CD4-positive, alpha-beta T cell treated with Interleukin-12 subunit alpha and Interleukin-12 subunit beta, for 1 hour (primary cell): ENCODE measurements around the gene ARHGAP21.
"Not testable (repeated sequence)": the region's sequence is repeated elsewhere in the genome, so short reads cannot be mapped to it uniquely, and the experiment has no call there.

Source experiments
- DNase-seq: peaks from one replicate; pipeline ENCODE4 v3.0.0-alpha.2; 2020

Gene ARHGAP21

DNA sequence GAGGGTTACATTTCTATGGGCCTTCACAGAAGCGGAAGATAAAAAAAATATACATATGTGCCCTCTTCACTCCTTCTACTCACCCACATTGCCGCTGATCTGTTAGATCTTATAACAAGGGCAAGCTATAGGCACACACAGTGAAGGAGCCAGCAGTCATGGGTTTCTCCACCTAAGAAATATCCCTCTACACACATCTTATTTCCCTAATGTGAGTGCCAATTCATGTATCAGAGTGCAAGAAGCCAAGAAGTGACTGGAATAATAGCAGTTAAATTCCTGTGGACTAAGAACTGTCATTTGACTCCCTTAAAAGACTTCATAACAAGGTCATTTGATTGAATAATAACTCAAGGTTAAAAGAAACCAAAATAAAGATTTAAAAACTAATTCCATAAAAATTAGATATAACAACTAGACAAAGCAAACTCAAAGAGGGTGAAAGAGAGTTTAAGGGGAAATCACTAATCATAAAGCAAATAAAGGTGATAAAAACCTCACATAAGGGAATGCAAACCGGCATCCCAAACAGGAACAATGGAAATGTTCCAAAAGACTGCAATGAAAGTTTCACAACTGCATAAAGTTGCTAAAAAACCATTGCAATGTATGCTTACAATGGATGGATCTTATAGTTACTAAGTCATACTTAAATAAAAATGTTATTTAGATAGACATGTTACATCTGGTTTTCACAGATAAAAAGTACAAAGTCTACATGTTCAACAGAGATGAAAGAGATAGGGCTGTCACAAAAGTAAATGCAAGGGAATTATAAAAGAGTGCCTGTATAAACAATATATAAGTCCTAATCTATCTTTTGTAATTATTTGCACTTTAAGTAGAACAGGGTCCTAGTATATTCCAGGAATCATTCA, 42.8 kb downstream of the ARHGAP21 start:
- DNase-seq: no peak

- no peak for DNase-seq
Measured at GRCh38 chr10:24678757-24679156, 44.9 kb downstream of the ARHGAP21 start.

DNA sequence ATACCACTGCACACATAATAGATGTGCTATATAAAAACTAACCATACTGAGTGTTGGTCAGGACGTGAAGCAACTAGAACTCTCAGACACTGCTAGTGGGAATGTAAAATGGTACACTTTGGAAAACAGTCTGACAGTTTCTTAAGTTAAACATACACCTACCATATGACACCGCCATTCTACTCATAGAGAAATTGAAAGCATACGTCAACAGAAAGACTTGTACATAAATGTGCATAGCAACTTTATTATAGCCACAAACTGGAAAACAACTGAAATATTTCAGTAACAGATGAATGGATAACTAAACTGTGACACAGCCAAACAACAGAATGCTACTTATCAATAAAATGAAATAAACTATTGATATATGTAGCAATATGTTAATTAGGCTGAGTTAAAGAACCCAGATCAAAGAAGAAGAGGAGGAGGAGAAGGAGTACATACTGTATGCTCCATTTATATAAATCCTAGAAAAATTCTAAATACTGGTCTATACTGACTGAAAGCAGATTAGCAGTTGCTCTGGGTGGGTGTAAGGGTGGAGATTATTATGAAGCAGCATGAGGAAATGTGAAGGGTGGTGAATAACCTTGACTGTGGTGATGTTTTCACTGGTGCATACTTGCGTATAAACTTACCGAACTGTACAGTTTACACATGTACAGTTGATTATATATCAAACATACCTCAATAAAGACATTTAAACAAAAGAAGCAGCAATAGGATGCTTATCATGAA, 48.6 kb downstream of the ARHGAP21 start:
- no peak for DNase-seq

GRCh38 chr10:24670964-24671670, 52.6 kb downstream of the ARHGAP21 start:
- no peak for DNase-seq

- no peak for DNase-seq
Measured at GRCh38 chr10:24669285-24669852, 54.3 kb downstream of the ARHGAP21 start.

- no peak for DNase-seq
Measured at GRCh38 chr10:24668247-24668646, 55.4 kb downstream of the ARHGAP21 start.

- DNase-seq: no peak
Measured at GRCh38 chr10:24664991-24665390, 58.7 kb downstream of the ARHGAP21 start.

DNA sequence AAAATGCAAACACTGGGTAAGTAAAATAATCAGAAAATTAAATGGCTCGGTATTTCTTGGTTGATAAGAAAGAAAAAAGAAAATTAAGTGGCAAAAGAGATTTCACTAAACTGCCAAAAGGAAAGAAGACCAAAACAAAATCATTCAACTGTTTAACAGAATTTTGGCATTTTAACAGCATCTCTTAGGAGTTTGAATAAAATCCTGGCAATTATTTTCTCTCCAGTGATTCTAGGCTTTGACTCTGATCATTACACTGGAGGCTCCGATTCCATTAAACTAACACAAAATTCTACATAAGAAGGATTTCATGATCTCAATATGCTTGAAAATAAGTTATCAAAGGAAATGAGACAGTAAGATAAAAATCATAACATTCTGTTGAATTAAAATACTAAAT, 62.3 kb downstream of the ARHGAP21 start:
- DNase-seq: no peak

DNA sequence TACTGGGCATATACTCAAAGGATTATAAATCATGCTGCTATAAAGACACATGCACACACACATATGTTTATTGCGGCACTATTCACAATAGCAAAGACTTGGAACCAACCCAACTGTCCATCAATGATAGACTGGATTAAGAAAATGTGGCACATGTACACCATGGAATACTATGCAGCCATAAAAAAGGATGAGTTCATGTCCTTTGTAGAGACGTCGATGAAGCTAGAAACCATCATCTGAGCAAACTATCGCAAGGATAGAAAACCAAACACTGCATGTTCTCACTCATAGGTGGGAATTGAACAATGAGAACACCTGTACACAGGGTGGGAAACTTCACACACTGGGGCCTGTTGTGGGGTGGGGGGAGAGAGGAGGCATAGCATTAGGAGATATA, 65.4 kb downstream of the ARHGAP21 start:
- DNase-seq: not testable (repeated sequence)

- not testable (repeated sequence) for DNase-seq
Measured at GRCh38 chr10:24656326-24656725, 67.4 kb downstream of the ARHGAP21 start.

DNA sequence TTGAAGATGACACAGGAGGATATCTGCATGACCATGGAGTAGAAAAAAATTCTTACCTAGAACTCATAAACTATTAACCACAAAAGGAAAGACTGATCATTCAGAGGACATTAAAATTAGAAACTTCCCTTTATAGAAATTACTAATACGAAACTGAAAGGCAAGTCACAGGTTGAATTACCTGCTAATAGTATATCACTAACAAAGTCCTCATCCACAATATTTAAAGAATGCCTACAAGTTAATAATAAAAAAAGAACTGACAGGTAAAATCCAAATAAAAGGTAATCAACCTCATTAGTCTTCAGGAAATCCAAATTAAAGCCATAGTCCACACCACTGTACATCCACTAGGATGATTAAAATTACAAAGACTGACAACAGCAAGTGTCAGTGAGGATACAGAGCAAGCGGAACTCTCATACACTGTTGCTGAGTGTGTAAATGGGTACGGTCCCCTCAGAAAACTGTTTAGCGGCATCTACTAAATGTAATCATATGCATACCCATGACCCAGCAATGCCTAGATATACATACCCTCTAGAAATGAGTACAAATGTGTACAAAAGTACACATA, 71.2 kb downstream of the ARHGAP21 start:
- no peak for DNase-seq

- no peak for DNase-seq
Measured at GRCh38 chr10:24651923-24652322, 71.8 kb downstream of the ARHGAP21 start.

DNA sequence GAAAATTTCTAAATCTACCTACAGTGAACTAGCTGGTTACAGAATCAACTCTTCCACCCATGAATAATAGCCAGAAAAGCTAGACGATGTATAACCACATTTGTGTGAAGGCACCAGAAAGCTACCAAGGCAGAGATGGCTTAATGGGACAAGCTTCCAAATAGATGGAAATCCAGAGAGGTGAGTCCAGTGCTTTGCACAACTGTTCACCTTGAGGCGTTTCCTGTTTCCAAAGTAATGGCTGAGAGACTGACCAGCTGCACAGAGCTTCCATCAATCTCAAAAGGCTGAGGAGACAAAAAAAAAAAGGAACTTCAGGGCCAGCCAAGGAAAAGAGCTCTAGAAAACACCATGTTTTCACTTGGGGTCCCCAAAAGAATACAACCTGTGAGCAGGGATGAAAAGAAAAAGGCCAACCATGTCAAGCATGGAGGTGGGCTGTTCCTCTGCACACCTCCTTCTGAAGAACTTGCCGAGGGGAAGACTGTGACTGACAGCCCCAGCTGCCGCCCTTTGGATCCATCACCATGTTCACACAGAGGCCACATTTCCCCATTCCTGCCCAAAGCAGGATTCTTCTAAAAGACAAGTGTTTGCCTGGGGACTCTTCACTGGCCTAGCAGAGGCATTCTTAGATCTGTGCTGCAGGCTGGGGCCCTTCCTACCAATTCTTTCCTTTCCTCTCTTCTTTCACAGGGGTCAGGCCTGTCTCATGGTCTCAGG, 72.9 kb downstream of the ARHGAP21 start:
- DNase-seq: no peak

GRCh38 chr10:24645784-24646183, 77.9 kb downstream of the ARHGAP21 start:
- peak; percentile 10 for DNase-seq

- DNase-seq: no peak
Measured at GRCh38 chr10:24645022-24645421, 78.7 kb downstream of the ARHGAP21 start.

DNA sequence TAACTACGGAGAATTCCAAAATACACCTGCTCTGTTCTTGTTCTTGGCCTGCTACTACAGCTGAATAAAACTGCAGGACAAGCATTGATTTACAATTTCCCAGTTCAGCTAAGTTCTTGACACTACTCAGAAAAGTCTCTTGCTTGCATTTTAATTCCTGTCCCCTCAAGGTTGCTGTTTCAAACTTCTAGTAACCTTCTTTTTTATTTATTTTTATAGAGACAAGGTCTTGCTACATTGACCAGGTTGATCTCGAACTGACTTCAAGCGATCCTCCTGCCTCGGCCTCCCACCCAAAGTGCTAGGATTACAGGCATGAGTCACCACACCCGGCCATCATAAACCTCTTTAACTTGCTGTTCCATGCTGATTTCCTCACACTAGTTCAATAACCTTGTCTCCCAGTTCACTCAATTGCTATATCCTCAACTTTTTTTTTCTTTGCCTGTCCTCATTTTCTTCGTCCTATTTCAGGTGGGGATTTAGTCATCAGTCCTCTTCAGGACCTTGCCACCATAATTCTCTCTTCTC, 79.9 kb downstream of the ARHGAP21 start:
- DNase-seq: no peak

DNA sequence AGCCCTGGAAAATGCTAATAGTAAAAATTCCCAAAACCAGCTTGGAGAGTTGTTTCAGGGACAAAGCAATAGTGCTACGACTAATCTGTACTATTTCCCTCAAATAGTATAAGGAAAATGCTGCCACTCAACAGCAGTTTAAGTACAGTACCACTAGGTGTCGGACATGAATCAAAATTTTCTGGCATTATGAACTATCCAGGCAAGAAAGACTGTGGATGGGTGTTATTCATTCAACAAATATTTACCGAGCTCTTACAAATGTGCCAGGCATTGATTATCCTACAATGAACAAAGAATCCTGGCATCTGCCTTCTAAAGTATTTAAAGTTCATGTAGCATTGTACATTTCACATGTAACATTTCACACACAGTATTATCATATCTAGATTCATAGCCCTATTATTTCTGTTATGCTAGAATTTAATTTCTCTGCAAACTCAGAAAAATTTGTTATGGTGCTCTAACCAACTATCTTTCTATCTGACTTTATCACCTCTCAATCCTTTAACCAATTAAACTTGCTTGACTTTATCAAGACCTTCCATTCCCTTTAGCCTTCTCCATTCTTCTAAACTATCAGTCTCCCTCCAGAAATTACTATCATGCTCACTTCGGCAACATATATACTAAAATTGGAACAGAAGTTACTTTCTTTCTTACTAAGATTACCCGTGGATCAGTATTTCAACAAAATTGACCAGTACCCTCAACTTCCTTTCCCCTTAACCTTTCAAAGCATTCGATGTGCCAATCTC, 80.6 kb downstream of the ARHGAP21 start:
- DNase-seq: peak; percentile 67

DNA sequence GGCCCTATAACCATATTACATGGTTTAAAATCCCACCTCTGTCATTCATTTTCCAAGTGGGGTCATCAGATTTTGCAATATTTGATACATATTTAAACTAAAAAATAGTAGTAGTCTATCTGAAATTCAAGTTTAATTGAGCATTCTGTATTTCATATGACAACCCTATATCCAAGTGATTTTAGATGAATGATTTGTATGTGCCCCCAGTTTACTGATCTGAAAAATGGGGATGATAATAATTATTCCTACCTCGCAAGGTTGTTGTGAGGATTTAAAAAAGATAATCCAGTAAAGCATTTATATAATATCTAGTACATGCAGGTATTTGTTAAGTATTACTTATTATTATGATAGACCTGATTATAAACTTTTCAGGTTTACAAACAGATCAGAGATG, 84.6 kb downstream of the ARHGAP21 start:
- DNase-seq: no peak

- no peak for DNase-seq
Measured at GRCh38 chr10:24625778-24626177, 97.9 kb downstream of the ARHGAP21 start.

GRCh38 chr10:24623383-24623782, 100.3 kb downstream of the ARHGAP21 start:
- no peak for DNase-seq

DNA sequence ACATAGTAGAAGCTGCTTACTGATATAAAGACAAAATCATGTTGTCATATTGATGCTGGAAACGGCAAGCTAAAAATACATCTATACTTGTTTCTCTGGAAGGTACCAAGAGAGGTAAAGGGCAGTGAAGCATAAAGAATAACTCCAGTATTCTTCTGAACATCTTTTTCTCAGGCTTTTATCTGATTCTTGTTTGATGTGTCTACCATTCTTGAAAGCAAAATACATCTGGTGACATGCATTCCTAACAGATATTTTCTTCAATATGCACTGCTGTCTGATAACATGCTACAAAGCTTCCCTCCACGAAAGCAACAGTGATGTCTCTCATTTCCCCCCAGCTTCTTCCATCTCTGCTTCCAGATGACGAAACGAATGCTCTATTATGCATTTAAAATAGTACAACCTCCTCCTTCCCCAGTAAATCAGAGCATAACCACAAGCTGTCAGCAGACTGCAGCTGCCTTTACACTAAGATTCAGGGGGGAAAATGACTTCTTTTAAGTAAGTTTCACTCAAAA, 100.8 kb downstream of the ARHGAP21 start:
- DNase-seq: peak; percentile 20
